ENCODE measurements around the gene CLSTN3. TPM values are rescaled to one million over a fixed set of nuclear protein-coding genes. Genes with fewer than 3 reads are reported as not detected.

Gene CLSTN3
- 24.9 and 32.7 TPM in 2 replicates for polyA plus RNA-seq (2011; rRNA removed)
- polyA plus RNA-seq (2012; cell fraction: cytosol; rRNA removed): 16.3 and 19.7 TPM in 2 replicates
- 222 and 235 TPM in 2 replicates for polyA plus RNA-seq (2012; cell fraction: nucleus; rRNA removed)
- 17.4 to 22.5 TPM (median 19.3 TPM) in 3 replicates for polyA plus RNA-seq (2017; fragmentation: RNase III; extraction: RNeasy Plus Mini Kit Qiagen cat#74134 plus additional on column Dnase treatment)
- 18.9 and 26.1 TPM in 2 replicates for polyA minus RNA-seq (2011; rRNA and poly(A)+ RNA removed)

- H3K4me1 ChIP-seq: no peaks in the 10 kb centered on the region
- no peak within 1 kb of the TSS for H3K4me2 ChIP-seq
- 89% methylated on average over 14 of the region's 40 CpGs for WGBS (ENCODE audit: missing lambda C conversion rate)
- POLR2A ChIA-PET: no interaction called here
- DNase-seq (ENCODE audit: low read depth in 1 of 2, low spot score in 1 of 2) (no peak), FAIRE-seq (no peak), ATAC-seq (no peak)
- TF ChIP-seq REST (IDR thresholded peaks at IDR 0.05) (no peak), GATA3 (IDR thresholded peaks at IDR 0.05; ENCODE audit: borderline replicate concordance) (no peak), BCL3 (IDR thresholded peaks at IDR 0.05) (no peak), KDM5A (IDR thresholded peaks at IDR 0.05) (no peak), MAX (IDR thresholded peaks at IDR 0.05) (no peak), JUN (IDR thresholded peaks at IDR 0.05) (no peak), TFCP2L1 (CRISPR knock-in tag; IDR thresholded peaks at IDR 0.05) (no peak), RARB (CRISPR knock-in tag; IDR thresholded peaks at IDR 0.05) (no peak), FOSL2 (IDR thresholded peaks at IDR 0.05) (no peak), FOSL2 (CRISPR knock-in tag; IDR thresholded peaks at IDR 0.05) (no peak), FOXS1 (CRISPR knock-in tag; IDR thresholded peaks at IDR 0.05) (no peak), SMC3 (IDR thresholded peaks at IDR 0.05) (no peak), ESRRA (IDR thresholded peaks at IDR 0.05; ENCODE audit: borderline replicate concordance, low read length) (no peak), PBX3 (IDR thresholded peaks at IDR 0.05) (no peak), HOXB5 (CRISPR knock-in tag; IDR thresholded peaks at IDR 0.05) (no peak)
- H3K4me3 ChIP-seq: no peak within 1 kb of the TSS
- no peak within 1 kb of the TSS for H3K27ac ChIP-seq
- CTCF ChIA-PET: interaction anchor here (0.7 to 1.4 kb wide), 7 partner anchors 9 to 206 kb away, joined by 3 to 6 read pairs (median 3); partner anchors contain the start of gene C1RL
- H3K9me3 ChIP-seq: no peaks in the 10 kb centered on the region
Measured at GRCh38 chr12:7129872-7130691, at the start of gene CLSTN3. CLSTN3 (plus strand) TSS chr12:7130371; CDS start chr12:7130649, 278 bp downstream.

- ATAC-seq: no peak
- Histone ChIP-seq H3K9me3 (no peaks in the 10 kb centered on the region), H3K4me2 (no peak overlapping the region), H3K4me3 (no peak overlapping the region), H3K4me1 (peaks cover 26% of the 10 kb centered on the region), H3K27ac (peak overlapping the region; percentile 91; a peak in 5 of 6 replicates)
- ChIA-PET CTCF (interaction anchor here (0.7 to 13.8 kb wide), 5 partner anchors 10 to 136 kb away, joined by 3 to 150 read pairs (median 74); partner anchors contain the start of genes C1R, C1RL and C1S), POLR2A (interaction anchor here (2.4 kb wide), 1 partner anchor 27 kb away, joined by 27 read pairs; no protein-coding TSS in a partner anchor)
- no peak for FAIRE-seq
- no peak for DNase-seq (ENCODE audit: low read depth in 1 of 2, low spot score in 1 of 2)
- 94% methylated on average over 14 of the region's 14 CpGs for WGBS (ENCODE audit: missing lambda C conversion rate)
- TF ChIP-seq SMC3 (IDR thresholded peaks at IDR 0.05) (no peak), MAFK (IDR thresholded peaks at IDR 0.05; ENCODE audit: partially characterized antibody) (no peak), NFE2L2 (conservative IDR thresholded peaks at IDR 0.05; ENCODE audit: low read length) (no peak), BHLHE40 (IDR thresholded peaks at IDR 0.05; ENCODE audit: low read depth, low read length) (no peak), ESRRA (IDR thresholded peaks at IDR 0.05; ENCODE audit: borderline replicate concordance, low read length) (no peak), NR3C1 (IDR thresholded peaks at IDR 0.05) (no peak), BCL3 (IDR thresholded peaks at IDR 0.05) (no peak), NPAS2 (CRISPR knock-in tag; IDR thresholded peaks at IDR 0.05; ENCODE audit: borderline replicate concordance) (no peak), HDAC2 (IDR thresholded peaks at IDR 0.05) (no peak)
Measured at GRCh38 chr12:7081037-7081436, 49.1 kb upstream of the CLSTN3 start.
